Natural killer cell (primary cell): ENCODE data around the gene KRTAP10-1. TPM values are rescaled to one million over a fixed set of nuclear protein-coding genes. Genes with fewer than 3 reads are reported as not detected.

Experiments
- ATAC-seq, 3 donors: fragments of 150-1000 bp in 2 of 3; fragments of 200-7000 bp in 1 of 3; cut with Tn5 transposase; 1 replicate in 1 of 3; 2 replicates in 2 of 3; pipeline ENCODE4 v1.10.0; 2021; ENCODE audit warnings: mild to moderate bottlenecking in 2 of 3, moderate library complexity in 2 of 3
- DNase-seq, 2 donors: peaks; one replicate each; pipeline versions ENCODE4 v3.0.0 to v3.0.0-alpha.2; 2013 to 2021; ENCODE audit warnings: mixed read lengths in 1 of 2
- H3K27ac ChIP-seq: one replicate; pipeline ENCODE4 v1.5.1; 2013; ENCODE audit warnings: mild to moderate bottlenecking, low read length
- H3K27me3 ChIP-seq: one replicate; pipeline ENCODE4 v1.6.1; 2013; ENCODE audit warnings: low read length; ENCODE audit not compliant: control insufficient read depth, insufficient read depth
- H3K36me3 ChIP-seq: one replicate; pipeline ENCODE4 v1.6.1; 2013; ENCODE audit warnings: low read length; ENCODE audit not compliant: control insufficient read depth, insufficient read depth
- H3K4me1 ChIP-seq: one replicate; pipeline ENCODE4 v1.6.1; 2013; ENCODE audit warnings: low read length; ENCODE audit not compliant: control insufficient read depth, insufficient read depth
- H3K4me3 ChIP-seq: one replicate; pipeline ENCODE4 v1.5.1; 2013; ENCODE audit warnings: low read length
- H3K9me3 ChIP-seq: one replicate; pipeline ENCODE4 v1.6.1; 2013; ENCODE audit warnings: low read length; ENCODE audit not compliant: control insufficient read depth, insufficient read depth
- H3K27ac Mint-ChIP-seq, 2 donors: one replicate each; pipeline ENCODE4 v1.8.0; 2022; ENCODE audit warnings: mild to moderate bottlenecking in 2 of 2, mixed read lengths in 2 of 2, moderate library complexity in 1 of 2
- H3K27me3 Mint-ChIP-seq, 2 donors: one replicate each; pipeline ENCODE4 v1.8.0; 2022; ENCODE audit warnings: low read depth in 2 of 2, mixed read lengths in 2 of 2
- H3K36me3 Mint-ChIP-seq: one replicate; pipeline ENCODE4 v1.8.0; 2022; ENCODE audit warnings: mixed read lengths
- H3K4me1 Mint-ChIP-seq, 2 donors: one replicate each; pipeline ENCODE4 v1.8.0; 2022; ENCODE audit warnings: mixed read lengths in 2 of 2
- H3K4me3 Mint-ChIP-seq: one replicate; pipeline ENCODE4 v1.8.0; 2022; ENCODE audit warnings: mild to moderate bottlenecking, moderate library complexity, mixed read lengths
- H3K9me3 Mint-ChIP-seq, 2 donors: one replicate each; pipeline ENCODE4 v1.8.0; 2022; ENCODE audit warnings: mixed read lengths in 2 of 2
- CTCF ChIP-seq: fragments of 200-600 bp; IDR thresholded peaks from one replicate; pipeline ENCODE4 v1.8.0; 2022; ENCODE audit warnings: antibody characterized with exemption
- WGBS: methylation state at CpG from one replicate; pipeline ENCODE4 v1.1.7; 2013; ENCODE audit warnings: missing lambda C conversion rate; ENCODE audit not compliant: insufficient coverage; 5-methylcytosine and 5-hydroxymethylcytosine counted together
- intact Hi-C: fragments of 100-400 bp; cut with micrococcal nuclease; formaldehyde crosslinking; loops from one replicate; pipeline ENCODE4 v1.14.2; 2022
- total RNA-seq, 4 donors: library from RNA; stranded (reverse); fragments of 120-200 nt in 1 of 4; gene quantifications; one replicate each; pipeline versions ENCODE4 v1.2.3 to v1.2.4, GENCODE V29; 2013 to 2022

Gene KRTAP10-1, protein sequence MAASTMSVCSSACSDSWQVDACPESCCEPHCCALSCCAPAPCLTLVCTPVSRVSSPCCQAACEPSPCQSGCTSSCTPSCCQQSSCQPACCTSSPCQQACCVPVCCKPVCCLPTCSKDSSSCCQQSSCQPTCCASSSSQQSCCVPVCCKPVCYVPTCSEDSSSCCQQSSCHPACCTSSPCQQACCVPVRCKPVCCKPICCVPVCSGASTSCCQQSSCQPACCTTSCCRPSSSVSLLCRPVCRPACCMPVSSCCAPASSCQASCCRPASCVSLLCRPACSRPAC
- total RNA-seq: not detected
- not detected for total RNA-seq (2013)

- Mint-ChIP-seq H3K9me3 (no peaks in the 10 kb centered on the region), H3K4me3 (no peak within 1 kb of the TSS), H3K36me3 (no peaks in the 10 kb centered on the region), H3K4me1 (no peaks in the 10 kb centered on the region), H3K27ac (no peak within 1 kb of the TSS), H3K27me3 (peaks cover 0 to 2% of the 10 kb centered on the region in 2 donors)
- WGBS: 83% methylated on average over 21 of the region's 21 CpGs
- Histone ChIP-seq H3K36me3 (no peaks in the 10 kb centered on the region), H3K4me3 (no peak within 1 kb of the TSS), H3K27ac (no peak within 1 kb of the TSS), H3K4me1 (no peaks in the 10 kb centered on the region), H3K27me3 (no peaks in the 10 kb centered on the region), H3K9me3 (peaks cover 4% of the 10 kb centered on the region)
- no peak for TF ChIP-seq CTCF
- ATAC-seq: no peak
- intact Hi-C loops: no loop called here
- DNase-seq: no peak
Observed at GRCh38 chr21:44539991-44540666, at the start of gene KRTAP10-1. Gene KRTAP10-1, minus strand, starts transcription at chr21:44540195. Its CDS starts 45 bp downstream, at chr21:44540150.

DNA sequence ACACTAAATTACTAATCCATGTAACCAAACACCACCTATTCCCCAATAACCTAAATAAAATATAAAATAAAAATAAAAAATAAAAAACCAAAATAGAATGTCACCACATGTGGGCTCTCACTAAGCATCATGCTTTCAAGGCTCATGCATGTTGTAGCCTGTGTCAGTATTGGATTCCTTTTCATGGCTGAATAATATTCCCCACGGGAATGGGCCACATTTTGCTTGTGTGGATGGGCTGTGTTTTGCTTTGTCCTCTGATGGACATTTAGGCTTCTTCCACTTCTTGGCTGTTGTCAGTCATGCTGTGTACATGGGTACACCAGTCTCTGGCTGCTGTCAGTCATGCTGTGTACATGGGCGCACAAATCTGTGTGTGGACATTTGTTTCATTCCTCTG is 49.1 kb upstream of the KRTAP10-1 start:
- Histone ChIP-seq H3K9me3 (no peaks in the 10 kb centered on the region), H3K4me1 (no peaks in the 10 kb centered on the region), H3K4me3 (no peak overlapping the region), H3K27ac (no peak overlapping the region), H3K27me3 (no peaks in the 10 kb centered on the region), H3K36me3 (no peaks in the 10 kb centered on the region)
- 86% methylated on average over 2 of the region's 2 CpGs for WGBS
- H3K27me3 Mint-ChIP-seq: peaks cover 37 to 62% of the 10 kb centered on the region in 2 donors
- no peak overlapping the region for H3K4me3 Mint-ChIP-seq
- H3K36me3 Mint-ChIP-seq: no peaks in the 10 kb centered on the region
- H3K4me1 Mint-ChIP-seq: peaks cover 0 to 5% of the 10 kb centered on the region in 2 donors
- TF ChIP-seq CTCF: no peak
- no peak overlapping the region for H3K27ac Mint-ChIP-seq
- intact Hi-C loops: no loop called here
- no peaks in the 10 kb centered on the region for H3K9me3 Mint-ChIP-seq
- DNase-seq: no peak
- no peak for ATAC-seq

- DNase-seq (no peak), ATAC-seq (no peak)
- H3K27ac ChIP-seq: no peak overlapping the region
- intact Hi-C loops: no loop called here
- no peak for TF ChIP-seq CTCF
- no peaks in the 10 kb centered on the region for H3K36me3 ChIP-seq
- H3K27me3 ChIP-seq: no peaks in the 10 kb centered on the region
- H3K4me1 ChIP-seq: no peaks in the 10 kb centered on the region
- Mint-ChIP-seq H3K4me1 (no peaks in the 10 kb centered on the region), H3K9me3 (peaks cover 2 to 11% of the 10 kb centered on the region in 2 donors), H3K27ac (no peak overlapping the region), H3K36me3 (peaks cover 10% of the 10 kb centered on the region), H3K4me3 (no peak overlapping the region), H3K27me3 (peaks cover 54 to 67% of the 10 kb centered on the region in 2 donors)
- H3K4me3 ChIP-seq: no peak overlapping the region
- H3K9me3 ChIP-seq: peaks cover 5% of the 10 kb centered on the region
- WGBS: 82% methylated on average over 3 of the region's 3 CpGs
Observed at GRCh38 chr21:44585892-44586291, 45.9 kb upstream of the KRTAP10-1 start.
